ENCODE results near the gene MCF2L.

The MCF2L gene

DNA sequence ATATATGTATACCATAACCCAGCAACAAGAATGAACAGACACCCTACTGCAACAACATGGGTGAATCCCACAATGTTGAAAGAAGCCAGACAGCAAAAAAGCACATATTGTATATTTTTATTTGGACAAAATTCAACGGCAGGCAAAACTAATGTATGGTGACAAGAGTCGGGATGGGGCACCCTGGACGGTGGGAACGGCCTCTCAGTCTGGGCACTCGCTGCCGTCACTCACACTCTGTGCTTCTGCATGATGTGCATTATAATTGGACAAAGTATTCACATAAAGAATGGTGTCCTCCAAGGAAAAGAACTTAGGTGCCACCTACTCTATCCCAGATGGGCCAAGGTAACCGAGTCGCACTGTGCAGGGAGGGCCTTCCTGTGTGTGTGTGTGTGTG, 71.0 kb downstream of the MCF2L start:
- DNase-seq = no peak

DNA sequence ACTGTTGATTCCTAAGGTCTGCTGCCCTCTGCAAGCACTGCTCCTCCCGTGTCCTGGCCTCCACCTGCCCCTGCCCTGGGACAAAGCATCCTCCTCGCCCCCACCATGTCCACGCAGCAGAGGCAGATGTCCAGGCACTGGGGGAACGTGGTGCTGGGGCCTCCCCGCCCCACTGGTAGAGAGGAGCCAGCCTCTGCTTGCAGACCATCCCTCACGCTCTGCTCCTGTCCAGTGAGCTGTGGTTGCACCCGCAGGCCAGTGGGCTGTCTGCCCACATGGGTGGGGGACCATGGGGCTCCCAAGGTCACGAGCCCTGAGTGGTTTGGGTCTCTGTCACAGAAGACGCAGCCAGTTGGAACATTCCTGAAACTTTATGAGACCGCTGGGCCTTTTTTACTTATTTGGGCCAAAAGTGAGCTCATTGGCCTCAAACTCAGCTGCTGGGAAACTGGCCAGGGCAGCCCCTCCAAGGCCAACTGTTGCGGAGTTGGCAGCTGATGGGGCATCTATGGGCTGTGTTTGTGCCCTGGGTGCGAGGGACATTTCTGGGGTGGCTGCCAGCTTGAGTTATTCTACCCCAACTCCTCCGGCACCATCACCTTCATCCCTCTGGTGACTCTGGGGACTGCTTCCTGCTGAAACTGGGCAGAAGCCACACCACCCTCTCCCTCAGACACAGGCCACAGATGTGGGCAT, 71.7 kb downstream of the MCF2L start:
- no peak for DNase-seq

DNA sequence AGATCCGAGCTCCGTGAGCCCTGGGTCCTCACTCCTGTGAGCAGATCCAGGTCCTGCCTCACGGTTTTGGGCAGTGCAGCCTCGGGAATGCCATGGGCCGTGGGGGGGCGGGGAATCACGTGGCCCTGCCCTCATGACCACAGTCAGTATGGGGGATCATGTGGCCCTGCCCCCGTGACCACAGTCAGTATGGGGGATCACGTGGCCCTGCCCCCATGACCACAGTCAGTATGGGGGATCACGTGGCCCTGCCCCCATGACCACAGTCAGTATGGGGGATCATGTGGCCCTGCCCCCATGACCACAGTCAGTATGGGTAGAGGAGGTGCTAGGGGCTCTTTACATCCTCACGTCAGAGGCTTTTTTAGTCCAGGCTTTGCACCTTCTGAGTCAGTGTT, 72.3 kb downstream of the MCF2L start:
- no peak for DNase-seq

- DNase-seq = no peak
Observed at GRCh38 chr13:113041896-113042295, 72.9 kb downstream of the MCF2L start.

DNA sequence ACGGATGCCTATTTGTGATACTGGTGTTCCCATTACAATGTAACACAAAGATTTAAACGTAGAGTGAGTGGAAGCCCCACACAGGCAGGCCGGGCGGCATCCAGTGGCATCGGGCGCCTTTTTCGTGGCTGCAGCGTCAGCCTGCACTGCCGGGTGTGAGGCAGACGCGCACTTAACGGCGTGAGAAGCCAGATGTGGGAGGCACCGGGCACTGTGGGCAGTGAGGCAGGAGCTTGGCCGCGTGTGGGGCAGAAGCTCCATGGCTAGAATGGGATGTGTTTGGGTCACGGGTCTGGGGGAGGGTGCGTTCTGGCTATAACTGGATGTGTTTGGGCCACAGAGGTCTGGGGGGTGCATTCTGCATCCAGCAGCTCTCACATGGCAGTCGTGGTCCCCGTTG, 73.4 kb downstream of the MCF2L start:
- no peak for DNase-seq

GRCh38 chr13:113043001-113043630, 74.1 kb downstream of the MCF2L start:
- no peak for DNase-seq

DNA sequence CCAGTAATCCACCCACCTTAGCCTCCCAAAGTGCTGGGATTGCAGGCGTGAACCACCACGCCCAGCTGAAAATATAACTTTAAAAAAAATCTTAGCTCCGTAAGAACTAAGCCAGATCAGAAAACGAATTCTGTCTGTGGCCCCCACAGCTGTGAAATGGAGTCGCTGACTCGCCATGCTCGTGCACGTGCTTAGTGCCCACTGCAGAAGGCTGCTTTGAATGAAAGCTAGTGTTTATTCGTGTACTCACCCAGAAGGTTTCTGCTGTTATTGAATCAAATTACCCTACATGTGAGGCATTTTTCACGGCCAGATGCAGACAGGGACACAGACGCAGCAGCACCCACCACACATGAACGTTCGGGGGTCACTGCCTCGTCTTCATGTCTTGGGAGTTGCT, 74.9 kb downstream of the MCF2L start:
- DNase-seq = no peak

DNA sequence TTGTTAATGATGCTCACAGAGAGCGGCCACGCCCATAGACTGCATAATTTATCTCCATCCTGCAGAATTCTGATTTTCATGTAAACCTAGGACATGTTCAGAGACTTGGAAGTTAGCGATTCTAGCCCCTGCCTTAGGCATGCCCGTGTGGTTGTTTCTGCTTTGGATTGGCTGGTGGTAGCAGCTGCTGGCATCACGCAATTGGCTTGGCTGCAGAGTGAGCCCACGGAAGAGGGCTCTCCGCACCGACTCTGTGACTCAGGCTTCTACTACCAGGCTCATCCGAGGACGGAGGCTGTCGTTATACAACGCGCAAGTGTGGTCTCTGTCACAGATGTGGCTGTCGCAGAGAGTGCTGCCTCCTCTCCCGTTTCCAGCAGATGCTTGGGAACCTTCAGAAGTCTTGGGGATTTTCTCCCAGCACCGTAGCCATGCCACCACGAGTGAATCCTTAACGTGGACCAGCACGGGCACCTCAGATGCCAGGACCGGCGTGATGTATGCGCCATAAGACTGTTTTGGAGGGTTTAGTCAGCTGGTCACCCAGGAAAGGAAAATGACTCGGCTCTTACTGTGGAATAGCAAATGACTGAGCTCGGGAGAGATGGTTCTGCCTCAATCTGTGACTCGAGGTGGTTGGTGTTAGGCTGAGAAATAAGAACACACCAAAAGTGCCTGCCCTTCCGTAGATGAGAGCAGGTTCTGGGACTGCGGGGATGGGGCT, 75.5 kb downstream of the MCF2L start:
- DNase-seq = no peak

- no peak for DNase-seq
Observed at GRCh38 chr13:113045251-113046127, 76.5 kb downstream of the MCF2L start.

DNA sequence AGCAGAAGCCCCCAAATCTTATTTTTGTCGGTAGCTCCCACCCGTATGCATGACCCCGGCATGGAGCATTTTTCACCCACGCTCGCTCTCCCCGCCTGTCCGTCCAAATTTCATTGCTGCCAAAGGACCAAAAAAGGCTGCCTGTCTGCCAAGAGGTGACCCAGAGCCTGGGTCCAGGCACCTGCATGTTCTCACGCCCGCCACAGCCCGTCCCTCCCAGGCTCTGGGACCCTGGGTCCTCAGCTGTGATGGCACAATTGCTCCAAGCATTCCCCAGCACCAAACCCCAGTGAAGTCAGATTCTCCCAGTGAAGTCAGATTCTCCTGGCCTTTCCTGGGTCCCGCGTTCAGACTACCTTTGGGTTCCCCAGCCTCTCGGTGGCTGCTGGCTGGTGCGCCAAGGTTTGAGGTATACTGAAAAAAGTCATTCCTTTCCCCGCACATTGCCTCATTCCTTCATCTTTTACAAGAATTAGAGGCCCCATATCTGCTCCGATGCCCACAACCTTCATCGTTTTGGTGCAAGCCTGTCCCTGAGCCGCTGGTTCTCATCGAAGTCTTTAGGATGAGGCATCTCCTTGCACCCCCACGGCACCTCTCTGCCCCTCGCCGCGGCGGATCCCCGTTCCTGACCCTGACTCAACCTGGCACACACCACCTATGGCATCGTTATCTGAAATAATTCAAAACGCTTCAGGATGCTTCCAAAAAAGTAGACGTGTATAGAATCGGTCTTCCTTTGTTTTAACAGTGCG, 77.3 kb downstream of the MCF2L start:
- no peak for DNase-seq

GRCh38 chr13:113046883-113047244, 77.8 kb downstream of the MCF2L start:
- no peak for DNase-seq

GRCh38 chr13:113047587-113047986, 78.6 kb downstream of the MCF2L start:
- DNase-seq = no peak

DNA sequence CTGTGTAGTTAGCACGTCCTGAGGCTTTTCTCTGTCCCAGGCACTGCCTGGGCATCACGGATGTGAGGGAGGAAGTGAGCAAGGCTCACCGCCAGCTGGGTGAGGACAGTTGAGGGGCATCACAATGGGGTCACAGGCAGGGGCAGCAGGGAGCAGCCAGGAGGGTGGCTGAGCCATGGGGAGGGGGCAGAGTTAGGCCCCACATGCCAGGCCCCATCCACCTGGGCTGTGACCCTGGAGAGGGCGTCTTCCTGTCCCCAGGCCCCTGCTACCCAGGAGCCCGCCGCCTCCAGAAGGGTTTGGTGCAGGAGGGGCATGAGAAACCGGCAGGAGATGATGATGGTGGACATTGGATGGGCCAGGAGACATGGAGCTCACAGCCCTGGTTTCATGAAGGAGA, 79.8 kb downstream of the MCF2L start:
- DNase-seq = no peak

- no peak for DNase-seq
Observed at GRCh38 chr13:113049521-113049941, 80.5 kb downstream of the MCF2L start.

- DNase-seq = no peak
Observed at GRCh38 chr13:113049981-113050380, 81.0 kb downstream of the MCF2L start.

DNA sequence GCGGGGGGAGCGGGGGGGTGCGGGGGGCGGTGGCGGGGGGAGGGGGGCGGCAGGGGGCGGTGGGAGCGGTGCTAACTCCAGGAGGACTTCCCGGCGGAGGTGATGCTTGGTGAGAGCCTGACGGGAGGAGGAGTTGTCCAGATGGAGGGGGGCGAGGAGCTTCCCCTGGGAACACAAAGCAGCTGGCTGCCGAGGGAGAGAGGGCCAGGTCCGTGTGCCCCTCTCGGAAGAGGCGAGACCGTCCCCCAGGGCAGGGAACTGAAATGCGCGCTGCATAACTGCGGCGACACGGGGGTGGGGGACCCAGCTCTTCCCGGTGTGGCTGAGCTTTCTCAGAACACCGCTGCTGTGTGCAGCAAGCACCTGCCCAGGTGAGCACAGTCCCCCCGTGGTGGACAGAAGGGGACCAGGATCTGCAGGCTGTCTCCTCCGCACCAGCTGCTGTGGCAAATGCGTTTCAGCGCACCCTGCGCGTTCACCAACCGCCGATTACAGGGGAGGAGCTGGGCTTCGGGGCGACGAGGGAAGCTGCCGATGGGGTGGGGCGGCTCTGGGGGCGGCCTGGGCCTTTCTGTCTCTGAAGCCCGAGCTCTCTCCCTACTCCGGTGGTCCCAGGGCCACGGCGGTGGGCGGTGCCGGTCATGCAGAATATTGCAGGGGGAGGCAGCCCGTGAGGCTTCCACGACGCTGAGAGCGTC, 81.9 kb downstream of the MCF2L start:
- no peak for DNase-seq

GRCh38 chr13:113051641-113052040, 82.6 kb downstream of the MCF2L start:
- no peak for DNase-seq

DNA sequence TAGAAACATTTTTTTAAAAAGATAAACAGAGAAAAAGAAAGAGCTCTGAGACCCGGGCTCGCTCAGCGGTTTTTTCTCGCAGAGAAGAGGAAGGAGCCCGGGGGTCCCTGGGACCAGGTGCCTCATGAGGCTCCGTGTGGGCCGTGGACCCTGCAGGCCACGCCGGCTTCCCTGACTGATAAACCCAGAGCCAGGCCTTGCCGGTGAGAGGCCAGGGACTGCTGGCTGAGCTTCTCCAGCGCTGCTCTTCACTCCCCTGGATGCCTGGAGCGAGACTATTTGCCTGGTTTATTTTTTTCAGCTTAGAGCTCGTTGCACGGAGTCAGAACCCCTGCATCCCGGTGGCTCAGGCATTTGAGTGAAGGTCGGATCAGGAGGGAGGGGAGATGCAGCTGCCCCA, 83.2 kb downstream of the MCF2L start:
- no peak for DNase-seq

DNA sequence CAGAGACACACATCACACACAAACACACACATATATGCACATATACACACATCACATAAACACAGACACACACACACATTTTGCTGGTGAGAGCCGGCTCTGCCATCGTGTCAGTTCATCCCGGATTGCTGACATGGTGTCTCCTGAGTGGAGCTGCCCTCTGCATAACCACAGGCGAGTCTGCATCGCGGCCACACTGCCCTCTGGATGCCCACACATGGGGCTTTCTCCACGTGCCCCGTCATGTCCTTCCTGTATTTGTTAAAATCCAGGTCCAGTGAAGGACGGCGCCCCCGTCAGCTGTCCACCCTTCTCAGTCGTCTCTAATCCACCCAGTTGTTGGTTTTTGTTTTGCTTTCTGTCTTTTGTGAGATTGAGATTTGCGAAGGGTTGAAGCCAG, 84.0 kb downstream of the MCF2L start:
- no peak for DNase-seq

DNA sequence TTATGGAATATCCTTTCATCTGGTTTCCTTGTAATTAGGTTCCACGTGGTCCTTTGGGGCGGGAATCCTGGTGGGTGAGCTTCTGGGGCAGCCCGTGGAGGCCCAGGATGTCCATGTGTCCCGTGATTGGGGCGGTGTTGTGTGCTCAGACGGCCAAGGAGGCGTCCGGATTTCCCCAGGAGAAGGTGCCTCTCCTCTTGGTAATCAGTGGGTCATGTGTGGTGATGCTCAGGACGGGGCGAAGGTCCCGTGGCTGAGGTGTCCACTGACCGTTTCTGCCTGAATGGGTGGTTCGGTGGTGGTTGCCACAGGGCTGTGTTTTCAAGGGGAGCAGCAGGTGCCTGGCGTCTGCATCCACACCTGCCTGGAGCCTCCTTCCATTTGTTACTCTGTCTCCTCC, 84.4 kb downstream of the MCF2L start:
- no peak for DNase-seq

GRCh38 chr13:113053801-113054604, 85.0 kb downstream of the MCF2L start:
- no peak for DNase-seq

Data from NCI-H1436 treated with DMSO at 0.1 percent for 48 hours (cell line).